Posterior vena cava (tissue), 2 donors: ENCODE data around the gene SYK. TPM values are rescaled to one million over a fixed set of nuclear protein-coding genes. Genes with fewer than 3 reads are reported as not detected.
A peak's percentile ranks its signal among the peaks of the same experiment; 100 is the strongest.

ENCODE experiments used
- DNase-seq: peaks from one replicate; pipeline ENCODE4 v3.0.0-alpha.2; 2020; ENCODE audit warnings: low spot score
- intact Hi-C, 2 donors: fragments of 100-400 bp; cut with DNase I; formaldehyde crosslinking; loops; one replicate each; pipeline versions ENCODE4 v1.14.1 to v1.14.2; 2022 to 2023
- total RNA-seq, 2 donors: library from RNA; stranded (reverse); fragmentation: NEBNext Ultra II Directional; extraction: Animal tissue kit (Norgen Biotek cat#: 25700); gene quantifications; one replicate each; pipeline ENCODE4 v1.2.1, GENCODE V29; 2021
- donor health status: DM: yes; HTN: yes; CAD: no.
- donor health status: DM: yes; HTN: yes; CAD: no.

The SYK gene
- total RNA-seq, 2 donors from 2014 or later, result 13.2 to 19.5 TPM

DNA sequence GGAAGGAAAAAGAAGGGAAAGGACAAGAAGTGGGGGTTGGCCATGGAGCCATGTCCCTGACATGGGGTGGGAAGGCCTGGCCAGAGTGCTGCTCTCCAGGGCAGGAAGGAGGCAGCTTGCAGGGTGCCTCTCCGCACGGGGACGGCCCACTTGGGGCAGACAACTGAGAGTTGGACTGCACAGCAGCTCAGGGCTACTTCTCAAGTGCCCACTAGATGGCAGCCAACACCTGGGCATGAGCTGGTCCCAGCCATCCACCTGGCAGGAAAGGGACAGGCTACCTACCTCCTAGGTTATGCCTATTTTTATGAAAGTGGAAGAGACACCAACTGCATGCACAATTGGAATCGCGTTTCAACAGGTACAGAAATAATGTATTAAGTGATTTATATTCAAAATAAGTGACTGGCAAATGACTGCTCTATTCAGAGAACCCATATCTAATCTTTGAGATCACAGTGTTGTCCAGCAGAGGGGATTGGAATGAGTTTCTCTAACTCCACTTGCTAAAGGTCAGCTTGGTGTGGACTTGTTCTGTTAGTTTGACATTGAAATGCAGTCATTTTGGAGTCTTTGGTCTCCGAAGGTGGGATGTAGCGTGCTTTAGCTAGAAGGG, 113.4 kb downstream of the SYK start:
- intact Hi-C loops, result loop anchor here (5.0 to 10.0 kb wide), 4 partner anchors 512 to 770 kb away; no protein-coding TSS in a partner anchor
- peak; percentile 89 for DNase-seq

DNA sequence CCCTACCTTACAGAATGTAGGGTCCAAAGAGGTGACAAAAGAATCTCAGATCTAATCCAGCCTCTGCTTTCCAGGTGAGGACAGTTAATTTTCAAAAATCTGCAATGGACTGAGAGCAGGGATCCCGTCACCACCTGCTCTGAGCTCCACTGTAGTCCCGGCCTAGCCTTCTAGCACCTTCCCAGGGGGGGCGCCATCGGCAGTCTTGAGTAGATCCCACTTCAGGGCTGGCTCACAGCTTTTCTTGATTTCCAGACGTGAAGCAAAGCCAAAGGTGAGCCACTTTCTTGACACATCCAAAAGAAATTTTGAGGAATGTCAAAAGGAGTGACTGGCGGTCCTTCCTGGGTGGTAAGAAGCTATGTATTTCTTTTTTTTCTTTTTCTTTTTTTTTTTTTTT, 114.1 kb downstream of the SYK start:
- intact Hi-C loops, result loop anchor here (5.0 to 10.0 kb wide), 4 partner anchors 512 to 769 kb away; no protein-coding TSS in a partner anchor
- DNase-seq, result no peak

- intact Hi-C loops, result loop anchor here (5.0 to 10.0 kb wide), 4 partner anchors 511 to 769 kb away; no protein-coding TSS in a partner anchor
- DNase-seq, result no peak
Observed at GRCh38 chr9:90916147-90916734, 114.6 kb downstream of the SYK start.

DNA sequence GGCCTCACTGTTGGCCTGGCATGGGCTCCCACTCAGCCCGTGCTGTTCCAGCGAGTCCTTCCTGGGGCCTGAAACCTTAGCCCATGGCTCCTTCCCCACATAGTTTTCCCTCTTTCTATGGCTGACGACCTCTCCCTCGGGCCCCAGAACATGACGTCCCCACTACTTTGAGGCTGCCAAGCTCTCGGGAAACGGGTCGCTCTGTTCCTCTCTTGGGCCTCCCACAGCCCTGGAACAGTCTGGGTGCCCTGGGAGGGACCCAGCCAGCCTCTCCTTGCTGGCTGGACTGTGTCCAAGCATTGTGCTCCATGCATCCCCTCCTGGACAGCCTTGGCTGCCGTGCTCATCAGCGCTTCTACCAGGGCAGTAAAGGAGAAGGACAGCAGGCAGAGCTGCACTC, 118.3 kb downstream of the SYK start:
- no peak for DNase-seq

DNA sequence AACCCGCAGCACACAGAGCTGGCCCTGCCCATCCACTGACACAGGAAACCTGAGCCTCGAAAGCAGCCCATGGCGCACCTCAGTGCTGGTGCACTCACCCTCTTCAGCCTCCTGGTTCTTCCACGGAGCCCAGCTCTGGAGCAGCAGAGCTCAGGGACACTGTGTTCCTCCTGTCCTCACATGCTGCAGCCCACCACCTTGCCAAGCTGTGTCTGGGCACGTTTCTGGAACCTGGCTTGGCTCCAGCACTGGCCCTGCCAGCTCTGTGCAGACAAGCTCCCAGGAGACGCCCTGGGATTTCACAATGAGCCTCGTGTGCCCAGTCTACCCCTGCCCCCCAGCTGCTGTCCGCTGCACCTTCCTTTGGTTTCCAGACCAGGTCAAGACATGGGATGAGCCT, 119.5 kb downstream of the SYK start:
- no peak for DNase-seq
- intact Hi-C loops, result no loop called here

More for the DNA sequence above, 118.3 kb downstream of the SYK start:
- intact Hi-C loops, result loop anchor here (5.0 to 10.0 kb wide), 4 partner anchors 507 to 765 kb away; no protein-coding TSS in a partner anchor

DNA sequence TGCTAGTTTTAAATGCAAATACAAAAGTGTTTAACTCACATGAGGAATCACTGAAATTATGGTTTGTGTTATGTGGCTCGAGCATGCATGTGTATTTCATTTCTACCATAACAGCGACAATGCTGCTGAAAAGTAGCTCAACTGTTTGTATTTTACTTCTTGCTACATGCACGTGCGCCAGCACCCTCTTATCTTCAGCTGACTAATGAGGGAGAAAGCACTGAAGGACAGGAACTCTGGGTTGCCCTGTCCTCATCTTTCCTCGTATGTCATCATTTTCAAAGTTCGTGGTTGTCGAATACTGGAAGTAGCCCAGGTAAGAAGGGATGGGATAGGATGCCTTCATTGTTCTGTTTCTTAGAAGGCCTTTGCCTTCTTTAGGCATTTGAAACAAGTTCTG, 120.3 kb downstream of the SYK start:
- intact Hi-C loops, result no loop called here

GRCh38 chr9:90925581-90926257, 124.1 kb downstream of the SYK start:
- no peak for DNase-seq
- intact Hi-C loops, result no loop called here

More for the DNA sequence above, 120.3 kb downstream of the SYK start:
- no peak for DNase-seq

DNA sequence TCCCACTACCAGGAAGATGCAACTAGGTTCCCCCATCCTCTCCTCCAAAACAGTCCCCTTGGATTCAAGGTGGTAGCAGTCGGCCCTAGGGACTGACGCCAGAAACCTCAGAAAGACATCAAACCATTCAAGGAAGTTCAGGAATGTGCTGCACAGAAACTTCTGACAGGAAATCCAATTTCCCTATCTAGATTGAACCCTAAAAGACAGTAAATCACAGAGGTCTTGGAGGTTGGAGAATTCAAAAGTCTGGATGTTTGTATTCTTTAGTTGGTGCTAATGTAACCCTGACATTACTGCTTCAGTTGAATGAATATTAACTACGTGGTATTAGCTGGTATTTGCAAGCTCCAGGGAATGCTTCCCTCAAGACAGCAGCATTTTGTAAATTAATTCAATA, 125.3 kb downstream of the SYK start:
- no peak for DNase-seq
- intact Hi-C loops, result no loop called here

- no peak for DNase-seq
- intact Hi-C loops, result no loop called here
Observed at GRCh38 chr9:90927496-90927895, 125.9 kb downstream of the SYK start.

DNA sequence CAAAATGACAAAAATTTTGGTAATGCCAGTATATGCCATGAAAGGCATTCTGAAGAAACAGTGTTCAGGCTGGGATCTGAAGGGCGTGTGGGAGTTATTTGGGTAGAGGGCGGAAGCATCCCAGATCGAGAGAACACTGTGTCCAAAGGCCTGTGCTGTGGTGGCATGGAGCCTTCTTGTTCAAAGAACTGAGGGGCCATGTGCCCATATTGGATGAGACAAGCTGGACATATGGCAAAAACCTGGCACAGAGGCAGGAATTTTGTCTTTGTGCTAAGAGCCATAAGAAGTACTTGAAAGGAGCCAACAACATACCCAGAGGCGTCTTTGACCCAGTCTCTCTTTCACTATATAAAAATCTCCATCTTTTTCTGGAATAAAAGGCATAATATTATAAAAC, 128.0 kb downstream of the SYK start:
- no peak for DNase-seq
- intact Hi-C loops, result no loop called here

GRCh38 chr9:90933468-90933867, 131.8 kb downstream of the SYK start:
- DNase-seq, result no peak
- intact Hi-C loops, result no loop called here

- intact Hi-C loops, result no loop called here
- DNase-seq, result no peak
Observed at GRCh38 chr9:90939351-90939750, 137.7 kb downstream of the SYK start.

DNA sequence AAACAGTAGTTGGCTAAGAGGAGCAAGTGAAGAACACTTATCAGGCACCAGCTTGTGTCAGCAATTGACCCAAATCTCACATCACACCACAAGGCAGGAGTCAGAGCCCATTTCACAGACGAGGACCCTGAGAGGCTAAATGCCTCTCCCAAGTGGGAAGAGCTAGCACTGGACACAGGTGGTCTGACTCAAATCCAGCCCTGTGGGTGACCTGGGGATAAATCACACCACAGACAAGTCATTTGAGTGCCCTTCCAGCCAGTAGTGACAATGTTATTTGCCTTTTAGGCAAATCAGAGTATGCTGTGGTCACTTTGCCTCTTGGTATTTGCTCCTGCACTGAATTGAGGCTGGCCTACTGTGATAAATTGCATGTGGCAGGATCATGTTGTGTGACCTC, 138.7 kb downstream of the SYK start:
- DNase-seq, result no peak
- intact Hi-C loops, result no loop called here

GRCh38 chr9:90941661-90942060, 140.0 kb downstream of the SYK start:
- DNase-seq, result no peak
- intact Hi-C loops, result no loop called here

GRCh38 chr9:90942555-90942954, 140.9 kb downstream of the SYK start:
- intact Hi-C loops, result no loop called here
- DNase-seq, result no peak

DNA sequence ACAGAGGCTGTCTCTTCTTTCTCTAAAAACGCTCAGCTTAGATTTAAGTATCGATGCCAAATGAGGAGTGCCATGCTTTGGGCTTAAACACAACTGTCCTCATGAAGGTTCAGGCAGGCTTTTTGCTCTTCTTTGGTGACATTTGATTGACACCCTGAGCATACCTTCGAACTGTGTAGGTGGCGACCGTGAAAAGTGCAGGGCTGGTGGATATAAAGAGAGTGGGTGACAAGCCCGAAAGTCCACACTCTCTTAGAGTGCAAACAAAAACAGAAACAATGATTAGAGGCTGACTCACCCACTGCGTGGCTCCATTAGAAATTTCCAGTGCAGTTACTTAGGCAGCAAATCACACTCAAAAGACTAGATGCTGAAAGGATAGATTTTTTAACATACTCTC, 141.7 kb downstream of the SYK start:
- no peak for DNase-seq
- intact Hi-C loops, result no loop called here

DNA sequence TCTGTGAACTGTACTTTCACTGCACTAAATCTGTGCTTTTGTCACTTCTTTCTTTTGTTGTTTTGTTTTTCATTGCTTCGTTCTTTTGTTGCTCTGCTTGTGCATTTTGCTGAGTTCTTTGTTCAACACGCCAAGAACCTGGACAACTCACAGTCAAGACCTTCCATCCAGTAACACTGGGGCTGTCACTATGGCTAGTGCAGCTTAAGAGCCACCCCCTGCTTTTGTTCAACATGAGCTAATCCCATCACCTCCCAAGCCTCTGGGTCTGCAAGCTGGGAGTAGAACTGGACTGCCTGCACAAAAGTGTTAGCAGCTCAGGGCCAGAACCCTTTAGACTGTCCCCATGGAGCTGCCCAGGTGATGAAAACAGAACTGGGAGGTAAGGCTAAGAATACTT, 143.7 kb downstream of the SYK start:
- no peak for DNase-seq
- intact Hi-C loops, result no loop called here

GRCh38 chr9:90946982-90947381, 145.4 kb downstream of the SYK start:
- intact Hi-C loops, result no loop called here
- no peak for DNase-seq
